ENCODE results near the gene PARP6.

Gene PARP6

GRCh38 chr15:72231066-72231832, 41.1 kb downstream of the PARP6 start, which contains the start of gene PKM:
Gene PKM (minus strand): TSS chr15:72231190. CDS start chr15:72219097, 12,093 bp downstream.
- peak; percentile 33 to 94 (median 80) for DNase-seq

- peak; percentile 23 to 92 (median 82) for DNase-seq
Measured at GRCh38 chr15:72230197-72231065, 41.9 kb downstream of the PARP6 start.

GRCh38 chr15:72229947-72230196, 42.5 kb downstream of the PARP6 start:
- DNase-seq: no peak

GRCh38 chr15:72229076-72229946, 43.0 kb downstream of the PARP6 start:
- peak in 2 of 56 donors; percentile 16 to 36 for DNase-seq

GRCh38 chr15:72227720-72228119, 44.6 kb downstream of the PARP6 start:
- DNase-seq: no peak

- DNase-seq: no peak
Measured at GRCh38 chr15:72227192-72227586, 45.2 kb downstream of the PARP6 start.

GRCh38 chr15:72223278-72223677, 49.1 kb downstream of the PARP6 start:
- DNase-seq: no peak

- peak in 4 of 56 donors; percentile 14 to 39 (median 18) for DNase-seq
Measured at GRCh38 chr15:72222393-72222792, 50.0 kb downstream of the PARP6 start.

GRCh38 chr15:72220687-72221086, 51.7 kb downstream of the PARP6 start:
- no peak for DNase-seq

- no peak for DNase-seq
Measured at GRCh38 chr15:72217216-72217615, 55.1 kb downstream of the PARP6 start.

DNA sequence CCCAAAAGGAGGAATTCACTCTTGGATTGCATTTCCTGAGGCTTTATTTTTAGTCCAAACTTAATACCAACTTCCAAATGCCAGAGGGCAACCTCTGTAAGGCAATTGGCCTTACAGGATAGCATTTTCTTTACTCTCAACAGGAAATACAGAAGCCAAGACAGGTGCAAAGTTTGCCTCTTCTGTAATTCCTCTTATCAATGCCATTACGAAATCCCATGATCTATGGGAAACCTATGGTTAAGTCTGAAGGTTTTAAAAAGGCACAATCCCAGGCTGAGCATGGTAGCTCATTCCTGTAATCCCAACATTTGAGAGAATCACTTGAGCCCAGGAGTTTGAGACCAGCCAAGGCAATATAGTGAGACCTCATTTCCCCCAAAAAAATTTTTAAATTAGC, 56.3 kb downstream of the PARP6 start:
- no peak for DNase-seq

- DNase-seq: no peak
Measured at GRCh38 chr15:72207558-72208085, 64.7 kb downstream of the PARP6 start.

DNA sequence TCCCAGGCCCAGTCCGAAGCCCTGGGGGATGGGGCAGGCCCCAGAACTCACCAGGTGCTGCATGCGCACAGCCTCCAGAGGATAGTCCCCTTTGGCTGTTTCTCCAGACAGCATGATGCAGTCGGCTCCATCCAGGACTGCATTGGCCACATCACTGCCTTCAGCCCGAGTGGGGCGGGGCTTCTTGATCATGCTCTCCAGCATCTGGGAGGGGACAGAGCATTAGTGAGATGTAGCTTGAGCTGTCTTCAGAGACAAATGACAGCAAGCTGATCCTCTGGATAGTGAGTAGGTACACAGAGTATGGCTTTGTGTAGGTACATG, 65.7 kb downstream of the PARP6 start:
- peak in 1 of 56 donors; percentile 13 for DNase-seq

- DNase-seq: no peak
Measured at GRCh38 chr15:72205896-72206676, 66.3 kb downstream of the PARP6 start.

DNA sequence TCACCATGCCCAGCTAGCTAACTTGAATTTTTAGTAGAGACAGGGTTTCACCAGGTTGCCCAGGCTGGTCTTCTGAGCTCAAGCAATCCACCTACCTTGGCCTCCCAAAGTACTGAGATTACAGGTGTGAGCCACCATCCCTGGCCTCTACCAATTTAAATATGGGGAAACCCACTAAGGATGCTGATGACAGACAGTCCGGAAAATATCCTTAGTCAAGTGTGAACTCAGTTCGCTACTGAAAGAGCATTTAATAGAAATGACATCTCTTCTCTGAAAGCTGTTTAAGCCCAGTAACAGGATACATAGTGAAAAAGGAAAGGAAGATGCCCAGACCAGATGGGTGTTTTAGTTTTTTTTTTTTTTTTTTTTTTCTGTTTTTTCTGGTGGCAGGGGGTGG, 67.1 kb downstream of the PARP6 start:
- no peak for DNase-seq

DNA sequence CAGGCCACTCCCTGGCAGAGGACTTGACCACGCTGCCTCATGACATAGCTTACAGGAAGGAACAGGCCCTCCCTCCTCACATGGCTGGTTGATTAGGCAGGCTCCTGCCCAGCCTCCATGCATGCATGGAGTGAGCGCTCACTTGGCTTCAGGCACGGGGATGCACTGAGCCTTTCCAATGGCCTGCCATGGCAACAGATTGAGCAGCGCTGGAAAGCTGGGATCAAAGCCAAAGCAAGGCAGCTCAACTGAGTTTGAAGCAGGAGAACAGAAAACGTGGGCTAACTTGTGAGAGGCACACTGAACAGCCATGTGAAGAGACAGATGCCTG, 68.9 kb downstream of the PARP6 start:
- peak in 53 of 56 donors; percentile 31 to 95 (median 81) for DNase-seq

DNA sequence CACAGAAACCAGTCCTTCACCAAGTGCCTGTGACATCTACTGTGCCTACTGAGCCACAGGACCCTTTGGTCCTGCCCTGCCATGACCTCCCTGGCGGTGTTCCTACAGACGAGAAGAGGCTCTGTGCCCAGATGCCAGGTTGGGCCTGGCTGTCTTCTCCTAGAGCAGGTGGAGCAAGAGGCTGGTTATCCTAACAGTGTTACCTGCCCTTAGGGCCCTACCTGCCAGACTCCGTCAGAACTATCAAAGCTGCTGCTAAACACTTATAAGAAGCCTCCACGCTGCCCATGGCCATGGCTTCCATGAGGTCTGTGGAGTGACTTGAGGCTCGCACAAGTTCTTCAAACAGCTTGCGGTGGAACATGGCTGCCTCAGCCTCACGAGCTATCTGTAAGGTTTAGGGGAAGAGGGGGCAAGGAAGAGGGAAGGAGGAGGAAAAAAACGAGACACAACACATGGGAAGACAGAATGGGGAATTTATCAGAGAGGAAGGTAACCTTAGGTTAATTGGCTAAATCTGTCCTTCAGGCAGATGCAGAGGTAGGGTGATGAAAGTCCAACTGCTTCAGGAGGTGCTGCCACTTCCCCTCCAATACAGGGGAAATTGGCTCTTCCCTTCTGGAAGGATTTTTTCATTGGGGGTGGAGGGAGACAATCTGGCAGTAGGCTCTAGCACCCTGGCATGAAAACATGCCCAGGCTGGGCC, 69.4 kb downstream of the PARP6 start:
- no peak for DNase-seq

- no peak for DNase-seq
Measured at GRCh38 chr15:72202302-72202701, 70.1 kb downstream of the PARP6 start.

DNA sequence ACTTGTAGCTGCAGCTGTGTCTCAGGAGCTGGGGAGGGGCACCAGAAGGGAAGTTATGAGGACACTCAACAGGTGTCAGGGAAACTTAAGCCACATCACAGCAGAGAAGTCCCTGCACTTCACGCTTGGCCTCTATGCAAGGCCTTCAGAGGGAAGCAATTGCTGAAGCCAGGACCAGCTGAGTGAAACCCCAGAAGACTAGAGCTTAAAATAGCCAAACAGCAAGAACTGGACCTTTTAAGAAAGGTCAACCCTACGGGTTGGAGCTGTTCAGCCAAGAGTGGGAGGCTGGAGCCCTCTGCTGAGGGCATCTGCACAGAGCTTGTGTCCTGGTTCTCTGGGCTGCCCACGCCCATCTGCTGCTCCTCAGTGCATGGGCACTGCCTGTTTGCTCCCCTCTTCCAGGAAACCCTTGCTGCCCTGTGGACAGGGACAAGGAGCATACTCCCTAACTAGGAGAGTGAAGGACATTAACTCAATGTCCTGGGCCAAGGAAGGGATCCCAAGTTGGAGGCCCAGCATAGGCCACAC, 70.9 kb downstream of the PARP6 start:
- DNase-seq: peak in 1 of 56 donors; percentile 23
